HG03460 (cell line): Measurements from ENCODE around the gene SS18.

Source experiments
- ATAC-seq: cut with Tn5 transposase; IDR thresholded peaks from one replicate; pipeline ENCODE4 v1.9.1; 2021; ENCODE audit not compliant: unreplicated experiment

SS18 gene

DNA sequence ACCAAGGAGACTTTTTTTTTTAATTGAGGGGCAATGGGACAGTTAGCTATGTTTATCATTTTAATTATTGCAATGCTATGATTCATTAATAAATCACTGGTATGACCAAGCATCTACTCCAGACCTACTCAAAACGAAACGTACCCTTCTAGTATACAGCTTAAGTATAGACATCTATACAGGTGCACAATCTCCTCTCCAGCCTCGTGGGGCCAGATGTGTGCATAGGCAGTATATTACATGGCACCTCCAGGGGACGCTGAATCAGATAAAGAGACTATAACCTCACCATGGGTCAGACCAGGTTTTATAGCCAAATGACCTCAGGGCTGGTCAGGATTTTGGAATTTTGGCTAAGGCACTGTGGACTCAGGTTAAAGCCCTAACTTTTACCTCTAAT, 86.6 kb downstream of the SS18 start:
- ATAC-seq = no peak

DNA sequence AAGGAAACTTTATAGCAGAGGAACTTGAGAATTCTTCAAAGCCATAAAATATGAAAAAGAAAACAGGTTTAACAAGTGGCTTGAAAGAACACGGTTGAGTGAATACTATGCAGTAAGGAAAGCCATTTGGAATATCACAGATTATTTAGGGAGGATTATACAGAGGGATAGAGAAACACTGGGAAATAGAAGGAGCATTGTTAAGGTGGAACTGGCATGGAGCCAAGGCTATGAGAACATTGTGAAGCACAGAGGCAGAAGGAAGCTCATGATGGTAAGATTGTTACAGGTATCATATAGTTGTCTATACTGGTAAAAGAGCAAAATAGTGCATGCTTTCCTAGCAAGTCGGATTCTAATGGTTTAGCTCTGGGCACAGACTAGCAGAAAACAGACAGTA, 87.1 kb downstream of the SS18 start:
- ATAC-seq = no peak

DNA sequence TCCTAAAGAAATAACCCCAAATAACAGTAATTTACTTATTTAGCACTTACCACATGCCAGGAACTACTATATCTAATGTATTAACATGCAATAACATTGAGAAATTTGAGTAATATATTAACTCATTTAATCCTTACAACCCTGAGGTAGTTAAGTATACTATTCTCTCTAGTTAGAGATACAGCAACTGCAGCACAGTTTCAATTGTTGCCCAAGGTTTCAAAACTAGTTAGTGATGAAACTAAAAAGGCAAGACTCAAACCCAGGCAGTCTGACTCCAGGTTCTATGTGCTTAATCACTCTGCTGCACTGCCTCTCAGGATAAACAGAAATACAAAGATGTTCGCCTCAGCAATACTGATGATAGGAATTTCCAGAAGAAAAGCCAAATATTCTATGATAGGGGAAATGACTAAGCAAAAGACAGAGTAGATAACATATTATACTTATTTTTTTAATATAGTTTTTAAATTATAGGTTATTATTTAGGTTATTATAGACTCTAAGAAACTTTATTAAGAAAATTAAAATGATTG, 88.0 kb downstream of the SS18 start:
- no peak for ATAC-seq

DNA sequence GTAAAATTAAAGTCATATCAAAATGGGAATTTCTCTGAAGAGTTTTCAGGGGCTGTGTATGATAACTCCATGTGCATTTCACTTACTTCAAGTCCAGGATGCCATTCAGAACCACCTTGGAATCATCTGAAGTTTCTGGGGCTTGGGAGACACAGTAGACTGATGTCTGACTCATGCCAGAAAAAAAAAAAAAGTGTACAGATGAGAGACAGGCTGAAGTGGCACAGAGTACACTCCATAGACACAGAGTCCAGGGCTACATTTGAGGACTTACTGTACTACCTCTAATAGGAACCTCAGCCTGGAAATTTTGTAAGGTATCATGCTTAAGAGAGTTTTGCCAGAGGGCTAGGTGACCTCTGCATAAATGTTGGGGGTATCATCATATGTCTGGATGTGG, 92.0 kb downstream of the SS18 start:
- no peak for ATAC-seq

DNA sequence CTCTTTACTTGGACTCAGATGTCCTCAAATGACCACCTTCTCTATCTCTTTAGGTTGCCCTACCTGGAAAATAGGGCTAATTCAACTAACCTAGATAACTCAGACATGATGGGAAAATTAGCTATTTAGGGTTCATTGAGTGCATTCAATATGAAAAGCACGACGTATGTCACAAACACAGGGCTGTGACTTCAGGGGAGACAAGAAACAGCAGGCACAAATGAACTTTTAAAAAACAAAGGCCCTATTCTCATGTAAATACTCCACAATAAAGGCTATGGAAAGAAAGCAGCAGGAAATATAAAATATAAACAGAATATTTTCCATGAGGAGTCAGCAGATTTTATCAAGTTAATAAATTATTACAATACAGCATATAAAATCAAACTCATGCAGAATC, 97.8 kb downstream of the SS18 start:
- ATAC-seq = no peak

DNA sequence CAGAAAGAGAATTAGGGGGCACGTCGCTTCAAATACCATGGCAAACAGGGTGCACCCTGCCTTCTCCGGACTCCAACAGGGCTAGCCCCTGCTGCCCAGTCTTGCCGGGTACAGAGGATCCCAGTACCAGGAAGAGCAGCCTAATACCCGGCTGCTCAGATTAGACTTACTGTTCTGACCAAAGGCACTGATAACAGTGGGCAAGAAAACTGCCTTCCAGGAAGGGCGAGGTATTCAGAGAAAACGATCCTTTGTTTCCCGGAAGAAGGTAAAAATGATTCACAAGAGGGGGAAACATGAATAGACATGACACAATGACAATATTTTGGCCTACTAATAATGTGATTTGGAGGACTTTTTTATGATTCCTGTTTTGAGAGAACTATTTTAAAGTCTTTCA, 99.9 kb downstream of the SS18 start:
- ATAC-seq = no peak

DNA sequence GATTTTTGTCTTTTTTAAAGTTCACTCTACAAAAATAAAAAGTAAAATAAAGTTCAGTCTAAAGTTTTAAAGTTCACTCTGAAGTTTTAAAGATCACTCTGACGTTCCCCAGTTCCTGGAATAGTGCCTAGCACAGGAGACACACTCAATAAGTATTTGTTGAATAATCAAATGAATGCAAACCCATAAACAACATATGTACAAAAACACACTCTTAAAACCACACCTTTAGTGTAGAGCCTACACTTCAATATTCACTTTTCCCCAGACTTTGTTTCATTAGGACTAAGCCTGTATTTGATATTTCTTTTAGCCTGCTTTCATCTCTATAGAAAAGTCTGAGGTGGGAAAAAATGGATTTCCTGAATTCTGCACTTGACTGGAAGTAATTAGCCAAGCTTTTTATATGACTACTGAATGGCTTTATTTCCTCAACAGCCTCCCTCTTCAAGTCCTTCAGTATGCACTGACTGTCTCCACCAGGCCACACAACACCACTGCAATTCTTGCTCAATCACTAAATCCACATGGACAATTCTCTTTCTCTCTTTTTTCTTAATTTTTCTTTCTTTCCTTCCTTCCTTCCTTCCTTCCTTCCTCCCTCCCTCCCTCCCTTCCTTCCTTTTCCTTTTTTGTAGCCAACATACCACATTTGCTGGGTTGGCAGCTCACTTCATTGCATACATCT, 104.6 kb downstream of the SS18 start:
- no peak for ATAC-seq

DNA sequence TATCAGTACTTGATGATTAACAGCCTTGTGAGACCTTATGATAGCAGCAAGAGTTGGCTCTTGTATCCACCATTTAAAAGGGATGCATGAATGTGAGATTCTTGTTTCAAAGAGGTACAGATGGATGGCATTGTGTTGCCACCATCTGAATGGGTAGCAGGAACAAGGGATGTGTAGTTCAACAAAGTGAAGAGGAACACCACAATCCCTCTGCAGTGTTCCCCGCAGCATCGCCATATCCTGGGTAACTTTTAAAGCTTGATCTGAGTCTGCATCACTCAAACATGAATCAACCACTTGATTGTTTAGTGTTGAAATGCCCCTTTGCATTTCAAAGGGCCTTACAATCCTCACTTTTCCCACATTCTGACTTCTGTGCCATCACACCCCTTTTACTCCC, 106.7 kb downstream of the SS18 start:
- ATAC-seq = no peak

DNA sequence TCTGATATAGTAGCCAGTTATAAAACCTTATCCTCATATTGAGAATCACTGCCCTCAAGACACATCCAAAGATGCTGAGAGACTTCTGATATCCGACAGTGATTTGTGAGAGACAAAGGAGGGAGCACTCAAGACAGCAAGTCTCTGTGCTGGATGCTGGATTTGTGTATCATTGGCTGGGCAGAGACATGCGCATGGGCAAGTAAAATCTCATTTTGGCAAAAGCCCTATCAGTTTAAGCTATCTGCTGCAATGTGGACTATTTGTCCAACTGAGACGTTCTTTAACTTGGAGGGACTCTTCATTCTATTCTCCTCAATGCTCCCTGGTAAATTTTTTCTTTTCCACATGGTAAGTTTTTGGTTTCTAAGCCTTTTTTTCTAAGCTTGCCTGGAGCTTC, 107.5 kb downstream of the SS18 start:
- ATAC-seq = no peak

DNA sequence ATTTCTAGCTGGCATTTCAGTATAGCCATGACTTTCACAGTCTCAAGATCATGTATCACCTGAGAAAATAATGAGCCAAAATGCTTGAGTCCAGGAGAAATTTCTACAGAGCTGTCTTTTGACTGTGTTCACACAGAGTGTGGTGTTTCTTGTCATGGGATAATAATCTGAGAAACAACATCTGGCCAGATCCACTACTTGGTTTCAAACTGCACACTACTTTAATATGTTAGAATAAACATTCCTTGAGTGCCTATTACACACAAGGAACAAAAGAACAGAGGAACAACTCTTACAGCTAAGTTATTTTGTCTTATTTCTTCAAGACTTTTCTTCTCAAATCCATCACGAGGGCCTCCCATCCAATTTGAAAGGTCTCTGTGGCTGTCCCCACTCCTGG, 108.3 kb downstream of the SS18 start:
- ATAC-seq = no peak

DNA sequence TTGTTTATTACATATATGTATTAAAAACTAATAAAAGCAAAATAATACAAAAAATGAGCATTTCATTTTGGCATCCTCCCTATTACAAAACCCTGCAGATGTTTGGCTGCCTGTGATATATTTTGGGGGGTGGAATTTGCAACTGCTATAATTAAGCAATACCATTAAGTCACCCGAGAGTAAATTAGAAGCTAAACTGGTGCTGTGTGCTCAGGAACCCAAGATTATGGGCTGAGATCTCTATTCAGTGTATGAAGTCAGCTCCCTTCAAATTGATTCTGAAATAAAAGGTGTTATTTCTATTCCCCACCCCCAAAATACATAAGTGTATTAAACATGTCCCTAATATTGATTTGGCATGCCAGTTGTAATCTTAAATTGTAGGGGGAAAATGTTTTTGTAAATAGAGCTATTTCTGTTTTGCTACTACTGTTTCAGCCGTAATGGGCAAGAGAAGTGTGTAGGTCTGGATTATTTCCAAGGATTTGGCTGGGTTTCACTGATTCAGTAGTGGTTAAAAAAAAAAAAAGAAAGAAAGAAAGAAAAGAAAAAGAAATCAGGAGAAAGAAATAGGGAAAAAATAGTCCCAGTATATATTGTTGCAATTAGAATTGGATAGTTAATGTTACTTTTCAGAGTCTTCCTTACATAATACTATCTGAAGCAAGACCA, 110.9 kb downstream of the SS18 start:
- ATAC-seq = no peak

DNA sequence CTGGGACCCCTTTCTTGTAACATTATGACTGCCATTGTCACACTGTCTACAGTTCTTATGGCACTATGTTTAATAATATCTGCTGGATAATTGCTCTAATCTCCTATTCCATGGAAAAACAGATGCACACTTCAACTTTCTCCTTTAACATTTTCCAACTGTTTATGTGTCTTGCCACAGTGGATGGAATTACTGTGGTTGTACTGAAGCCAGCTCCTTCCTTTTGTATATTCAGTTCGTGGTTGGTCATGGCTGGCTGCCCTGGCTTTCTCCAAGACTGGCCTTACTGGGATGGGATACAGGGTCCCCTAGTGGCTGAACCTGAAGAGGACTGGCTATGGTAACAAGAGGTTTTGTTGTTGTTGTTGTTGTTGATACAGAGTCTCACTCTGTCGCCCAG, 113.9 kb downstream of the SS18 start:
- no peak for ATAC-seq

DNA sequence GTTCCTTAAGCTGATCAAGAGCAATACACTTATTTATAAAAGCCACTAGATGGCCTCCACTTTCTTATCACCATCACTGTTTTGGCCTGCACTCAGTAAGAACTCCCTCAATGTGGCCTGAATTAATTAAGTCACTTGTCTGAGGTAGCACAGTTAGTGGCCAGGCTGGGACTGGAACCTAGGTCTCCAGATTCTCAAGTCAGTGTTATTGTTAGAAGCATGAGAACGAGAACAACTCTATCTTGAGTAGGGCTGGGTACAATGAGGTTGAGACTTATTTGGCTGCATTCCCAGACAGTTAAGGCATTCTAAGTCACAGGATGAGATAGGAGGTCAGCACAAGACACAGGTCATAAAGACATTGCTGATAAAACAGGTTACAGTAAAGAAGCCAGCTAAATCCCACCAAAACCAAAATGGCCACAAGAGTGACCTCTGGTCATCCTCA, 115.8 kb downstream of the SS18 start:
- ATAC-seq = no peak
